WTC11 (cell line): ENCODE results near the gene NFKB1. TPM values are rescaled to one million over a fixed set of nuclear protein-coding genes. Genes with fewer than 3 reads are reported as not detected.

Experiments used
- ATAC-seq: fragments of 200-7000 bp; cut with Tn5 transposase; 2 replicates; pipeline ENCODE4 v1.10.0; 2021; ENCODE audit warnings: mild to moderate bottlenecking, moderate library complexity
- CTCF ChIA-PET: fragments of 300-600 bp; sonication (Branson Sonifier 250); formaldehyde crosslinking; loops from one replicate; lab custom pipeline; 2021; ENCODE audit warnings: antibody characterized with exemption; lab: Charles Lee
- POLR2A ChIA-PET: fragments of 350-600 bp; sonication (Branson Sonifier 250); formaldehyde crosslinking; loops from one replicate; lab custom pipeline; 2021; ENCODE audit warnings: antibody characterized with exemption; lab: Charles Lee
- DNase-seq: peaks from one replicate; pipeline ENCODE4 v3.0.0; 2021; ENCODE audit warnings: low spot score
- H3K27ac Mint-ChIP-seq: 2 replicates; pipeline ENCODE4 v1.8.0; 2021; ENCODE audit warnings: mixed read lengths
- H3K27me3 Mint-ChIP-seq: 2 replicates; pipeline ENCODE4 v1.8.0; 2021; ENCODE audit warnings: low read depth, mild to moderate bottlenecking, moderate library complexity, mixed read lengths
- H3K36me3 Mint-ChIP-seq: 2 replicates; pipeline ENCODE4 v1.8.0; 2021; ENCODE audit warnings: mixed read lengths
- H3K4me1 Mint-ChIP-seq: 2 replicates; pipeline ENCODE4 v1.8.0; 2022; ENCODE audit warnings: mixed read lengths
- H3K4me3 Mint-ChIP-seq: 2 replicates; pipeline ENCODE4 v1.8.0; 2021; ENCODE audit warnings: mild to moderate bottlenecking, moderate library complexity, mixed read lengths
- H3K9me3 Mint-ChIP-seq: 2 replicates; pipeline ENCODE4 v1.8.0; 2021; ENCODE audit warnings: mixed read lengths
- ELF4 ChIP-seq: sonication (generic); formaldehyde crosslinking; IDR thresholded peaks from 2 replicates; pipeline ENCODE4 v1.8.1; 2022; ENCODE audit warnings: low read depth, mild to moderate bottlenecking, moderate library complexity, missing genetic modification reagents
- GABPB1 ChIP-seq: sonication (generic); formaldehyde crosslinking; IDR thresholded peaks from 2 replicates; pipeline ENCODE4 v1.8.1; 2023; ENCODE audit warnings: mild to moderate bottlenecking, missing genetic modification reagents
- MYBL2 ChIP-seq: sonication (generic); formaldehyde crosslinking; IDR thresholded peaks from 2 replicates; pipeline ENCODE4 v1.8.1; 2023; ENCODE audit warnings: mild to moderate bottlenecking, moderate library complexity, missing genetic modification reagents
- NR2C2 ChIP-seq: sonication (generic); formaldehyde crosslinking; IDR thresholded peaks from 2 replicates; pipeline ENCODE4 v1.8.0; 2022; ENCODE audit warnings: mild to moderate bottlenecking, missing genetic modification reagents
- ZNF396 ChIP-seq: fragments of 250-450 bp; sonication (Bioruptor Pico); IDR thresholded peaks from 2 replicates; pipeline ENCODE4 v1.8.0; 2021; ENCODE audit warnings: mild to moderate bottlenecking, moderate library complexity, borderline replicate concordance
- ZNF671 ChIP-seq: fragments of 250-450 bp; sonication (Bioruptor Pico); IDR thresholded peaks from 2 replicates; pipeline ENCODE4 v1.8.0; 2021; ENCODE audit warnings: mild to moderate bottlenecking
- total RNA-seq: library from RNA; stranded (reverse); gene quantifications from 3 replicates; pipeline ENCODE4 v1.2.3, GENCODE V29; 2021
- TF ChIP-seq, protein P1 (sequence below): sonication (generic); formaldehyde crosslinking; IDR thresholded peaks from 2 replicates; pipeline ENCODE4 v1.8.1; 2023; ENCODE audit warnings: mild to moderate bottlenecking, missing genetic modification reagents
- TF ChIP-seq, protein P2 (sequence below): sonication (generic); formaldehyde crosslinking; IDR thresholded peaks from 2 replicates; pipeline ENCODE4 v1.8.1; 2023; ENCODE audit warnings: mild to moderate bottlenecking, missing genetic modification reagents, borderline replicate concordance
- TF ChIP-seq, protein P3 (sequence below): sonication (generic); formaldehyde crosslinking; IDR thresholded peaks from 2 replicates; pipeline ENCODE4 v1.8.0; 2022; ENCODE audit warnings: mild to moderate bottlenecking, missing genetic modification reagents
- TF ChIP-seq, protein P4 (sequence below): sonication (generic); formaldehyde crosslinking; IDR thresholded peaks from 2 replicates; pipeline ENCODE4 v1.8.1; 2022; ENCODE audit warnings: mild to moderate bottlenecking, moderate library complexity, missing genetic modification reagents
- TF ChIP-seq, protein P5 (sequence below): sonication (generic); formaldehyde crosslinking; IDR thresholded peaks from 2 replicates; pipeline ENCODE4 v1.8.1; 2023; ENCODE audit warnings: mild to moderate bottlenecking, moderate library complexity, missing genetic modification reagents
- TF ChIP-seq, protein P6 (sequence below): fragments of 200-600 bp; IDR thresholded peaks from 2 replicates; pipeline ENCODE4 v1.8.0; 2022; ENCODE audit warnings: antibody characterized with exemption
- TF ChIP-seq, protein P7 (sequence below): sonication (generic); formaldehyde crosslinking; IDR thresholded peaks from 2 replicates; pipeline ENCODE4 v1.8.1; 2022; ENCODE audit warnings: low read depth, mild to moderate bottlenecking, moderate library complexity, missing genetic modification reagents, borderline replicate concordance

Gene NFKB1
- total RNA-seq, 1 experiment from 2014 or later: 5.6 TPM

DNA sequence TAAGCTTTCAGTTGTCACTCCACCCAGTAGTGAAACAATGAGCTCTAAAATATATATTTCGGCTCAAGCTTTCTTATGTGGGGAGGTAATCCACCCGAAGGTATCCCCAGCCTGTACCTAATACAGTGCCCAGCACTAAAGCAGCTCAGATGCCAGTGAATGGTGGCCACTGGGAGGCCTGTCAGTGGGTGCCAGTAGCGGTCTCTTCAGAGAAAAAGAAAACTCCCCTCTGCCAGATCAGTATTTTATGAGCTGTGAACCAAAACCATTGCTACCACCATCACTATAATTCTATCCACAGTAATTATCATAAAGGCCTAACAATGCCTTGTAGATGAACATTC is 835 bp upstream of the NFKB1 start:
- peaks cover 18% of the 10 kb centered on the region for H3K4me1 Mint-ChIP-seq
- DNase-seq: no peak
- no peaks in the 10 kb centered on the region for H3K36me3 Mint-ChIP-seq
- ATAC-seq: no peak
- POLR2A ChIA-PET: interaction anchor here (0.9 kb wide), 1 partner anchor 261 kb away, joined by 3 read pairs; no protein-coding TSS in a partner anchor
- TF ChIP-seq, protein P1, sequence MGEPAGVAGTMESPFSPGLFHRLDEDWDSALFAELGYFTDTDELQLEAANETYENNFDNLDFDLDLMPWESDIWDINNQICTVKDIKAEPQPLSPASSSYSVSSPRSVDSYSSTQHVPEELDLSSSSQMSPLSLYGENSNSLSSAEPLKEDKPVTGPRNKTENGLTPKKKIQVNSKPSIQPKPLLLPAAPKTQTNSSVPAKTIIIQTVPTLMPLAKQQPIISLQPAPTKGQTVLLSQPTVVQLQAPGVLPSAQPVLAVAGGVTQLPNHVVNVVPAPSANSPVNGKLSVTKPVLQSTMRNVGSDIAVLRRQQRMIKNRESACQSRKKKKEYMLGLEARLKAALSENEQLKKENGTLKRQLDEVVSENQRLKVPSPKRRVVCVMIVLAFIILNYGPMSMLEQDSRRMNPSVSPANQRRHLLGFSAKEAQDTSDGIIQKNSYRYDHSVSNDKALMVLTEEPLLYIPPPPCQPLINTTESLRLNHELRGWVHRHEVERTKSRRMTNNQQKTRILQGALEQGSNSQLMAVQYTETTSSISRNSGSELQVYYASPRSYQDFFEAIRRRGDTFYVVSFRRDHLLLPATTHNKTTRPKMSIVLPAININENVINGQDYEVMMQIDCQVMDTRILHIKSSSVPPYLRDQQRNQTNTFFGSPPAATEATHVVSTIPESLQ: no peak
- TF ChIP-seq, protein P2, sequence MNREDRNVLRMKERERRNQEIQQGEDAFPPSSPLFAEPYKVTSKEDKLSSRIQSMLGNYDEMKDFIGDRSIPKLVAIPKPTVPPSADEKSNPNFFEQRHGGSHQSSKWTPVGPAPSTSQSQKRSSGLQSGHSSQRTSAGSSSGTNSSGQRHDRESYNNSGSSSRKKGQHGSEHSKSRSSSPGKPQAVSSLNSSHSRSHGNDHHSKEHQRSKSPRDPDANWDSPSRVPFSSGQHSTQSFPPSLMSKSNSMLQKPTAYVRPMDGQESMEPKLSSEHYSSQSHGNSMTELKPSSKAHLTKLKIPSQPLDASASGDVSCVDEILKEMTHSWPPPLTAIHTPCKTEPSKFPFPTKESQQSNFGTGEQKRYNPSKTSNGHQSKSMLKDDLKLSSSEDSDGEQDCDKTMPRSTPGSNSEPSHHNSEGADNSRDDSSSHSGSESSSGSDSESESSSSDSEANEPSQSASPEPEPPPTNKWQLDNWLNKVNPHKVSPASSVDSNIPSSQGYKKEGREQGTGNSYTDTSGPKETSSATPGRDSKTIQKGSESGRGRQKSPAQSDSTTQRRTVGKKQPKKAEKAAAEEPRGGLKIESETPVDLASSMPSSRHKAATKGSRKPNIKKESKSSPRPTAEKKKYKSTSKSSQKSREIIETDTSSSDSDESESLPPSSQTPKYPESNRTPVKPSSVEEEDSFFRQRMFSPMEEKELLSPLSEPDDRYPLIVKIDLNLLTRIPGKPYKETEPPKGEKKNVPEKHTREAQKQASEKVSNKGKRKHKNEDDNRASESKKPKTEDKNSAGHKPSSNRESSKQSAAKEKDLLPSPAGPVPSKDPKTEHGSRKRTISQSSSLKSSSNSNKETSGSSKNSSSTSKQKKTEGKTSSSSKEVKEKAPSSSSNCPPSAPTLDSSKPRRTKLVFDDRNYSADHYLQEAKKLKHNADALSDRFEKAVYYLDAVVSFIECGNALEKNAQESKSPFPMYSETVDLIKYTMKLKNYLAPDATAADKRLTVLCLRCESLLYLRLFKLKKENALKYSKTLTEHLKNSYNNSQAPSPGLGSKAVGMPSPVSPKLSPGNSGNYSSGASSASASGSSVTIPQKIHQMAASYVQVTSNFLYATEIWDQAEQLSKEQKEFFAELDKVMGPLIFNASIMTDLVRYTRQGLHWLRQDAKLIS (CRISPR knock-in tag): no peak
- TF ChIP-seq, all 79 proteins: peak for 0
- Mint-ChIP-seq H3K27ac (no peak overlapping the region), H3K27me3 (peaks cover 21% of the 10 kb centered on the region), H3K4me3 (peak overlapping the region; percentile 63), H3K9me3 (no peaks in the 10 kb centered on the region)
- CTCF ChIA-PET: interaction anchor here (1.2 to 1.5 kb wide), 3 partner anchors 52 to 546 kb away, joined by 4 to 8 read pairs (median 5); no protein-coding TSS in a partner anchor

DNA sequence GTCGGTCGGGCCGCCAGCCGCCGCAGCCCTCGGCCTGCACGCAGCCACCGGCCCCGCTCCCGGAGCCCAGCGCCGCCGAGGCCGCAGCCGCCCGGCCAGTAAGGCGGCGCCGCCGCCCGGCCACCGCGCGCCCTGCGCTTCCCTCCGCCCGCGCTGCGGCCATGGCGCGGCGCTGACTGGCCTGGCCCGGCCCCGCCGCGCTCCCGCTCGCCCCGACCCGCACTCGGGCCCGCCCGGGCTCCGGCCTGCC is 213 bp downstream of the NFKB1 start:
- peak; percentile 76 for ATAC-seq
- DNase-seq: peak; percentile 43
- peak overlapping the region; percentile 66; the same call in 1 of the 2 replicates for H3K4me3 Mint-ChIP-seq
- POLR2A ChIA-PET: interaction anchor here (0.7 to 1.0 kb wide), 2 partner anchors 368 to 922 kb away, joined by 3 to 4 read pairs; partner anchors contain the start of gene CISD2
- TF ChIP-seq, protein P3, sequence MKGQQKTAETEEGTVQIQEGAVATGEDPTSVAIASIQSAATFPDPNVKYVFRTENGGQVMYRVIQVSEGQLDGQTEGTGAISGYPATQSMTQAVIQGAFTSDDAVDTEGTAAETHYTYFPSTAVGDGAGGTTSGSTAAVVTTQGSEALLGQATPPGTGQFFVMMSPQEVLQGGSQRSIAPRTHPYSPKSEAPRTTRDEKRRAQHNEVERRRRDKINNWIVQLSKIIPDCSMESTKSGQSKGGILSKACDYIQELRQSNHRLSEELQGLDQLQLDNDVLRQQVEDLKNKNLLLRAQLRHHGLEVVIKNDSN (CRISPR knock-in tag): no peak
- TF ChIP-seq, protein P4, sequence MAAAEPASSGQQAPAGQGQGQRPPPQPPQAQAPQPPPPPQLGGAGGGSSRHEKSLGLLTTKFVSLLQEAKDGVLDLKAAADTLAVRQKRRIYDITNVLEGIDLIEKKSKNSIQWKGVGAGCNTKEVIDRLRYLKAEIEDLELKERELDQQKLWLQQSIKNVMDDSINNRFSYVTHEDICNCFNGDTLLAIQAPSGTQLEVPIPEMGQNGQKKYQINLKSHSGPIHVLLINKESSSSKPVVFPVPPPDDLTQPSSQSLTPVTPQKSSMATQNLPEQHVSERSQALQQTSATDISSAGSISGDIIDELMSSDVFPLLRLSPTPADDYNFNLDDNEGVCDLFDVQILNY (CRISPR knock-in tag): 0 out of 2 replicates have a peak, but pooled peaks have one; percentile 7
- no peak overlapping the region for H3K27ac Mint-ChIP-seq
- H3K36me3 Mint-ChIP-seq: no peaks in the 10 kb centered on the region
- peaks cover 18% of the 10 kb centered on the region for H3K4me1 Mint-ChIP-seq
- H3K9me3 Mint-ChIP-seq: no peaks in the 10 kb centered on the region
- CTCF ChIA-PET: interaction anchor here (1.5 kb wide), 2 partner anchors 53 to 77 kb away, joined by 5 to 8 read pairs; no protein-coding TSS in a partner anchor
- H3K27me3 Mint-ChIP-seq: peaks cover 21% of the 10 kb centered on the region

DNA sequence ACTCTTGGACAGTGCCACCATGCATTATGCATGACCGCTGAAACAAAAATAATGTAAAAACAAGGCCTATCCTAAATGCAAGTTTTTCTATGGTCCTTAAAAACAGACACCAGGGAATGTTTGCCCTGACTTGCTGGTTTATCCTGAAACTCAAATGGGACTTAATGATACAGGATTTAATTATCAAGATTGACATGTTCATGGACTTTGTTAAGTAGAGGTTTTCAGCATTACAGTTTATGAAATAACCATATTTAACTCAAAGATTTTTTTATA is 1.3 kb downstream of the NFKB1 start:
- Mint-ChIP-seq H3K4me3 (peak overlapping the region; percentile 94), H3K27ac (no peak overlapping the region), H3K36me3 (no peaks in the 10 kb centered on the region)
- ChIA-PET CTCF (no interaction called here), POLR2A (no interaction called here)
- no peak for ATAC-seq
- TF ChIP-seq, protein P5, sequence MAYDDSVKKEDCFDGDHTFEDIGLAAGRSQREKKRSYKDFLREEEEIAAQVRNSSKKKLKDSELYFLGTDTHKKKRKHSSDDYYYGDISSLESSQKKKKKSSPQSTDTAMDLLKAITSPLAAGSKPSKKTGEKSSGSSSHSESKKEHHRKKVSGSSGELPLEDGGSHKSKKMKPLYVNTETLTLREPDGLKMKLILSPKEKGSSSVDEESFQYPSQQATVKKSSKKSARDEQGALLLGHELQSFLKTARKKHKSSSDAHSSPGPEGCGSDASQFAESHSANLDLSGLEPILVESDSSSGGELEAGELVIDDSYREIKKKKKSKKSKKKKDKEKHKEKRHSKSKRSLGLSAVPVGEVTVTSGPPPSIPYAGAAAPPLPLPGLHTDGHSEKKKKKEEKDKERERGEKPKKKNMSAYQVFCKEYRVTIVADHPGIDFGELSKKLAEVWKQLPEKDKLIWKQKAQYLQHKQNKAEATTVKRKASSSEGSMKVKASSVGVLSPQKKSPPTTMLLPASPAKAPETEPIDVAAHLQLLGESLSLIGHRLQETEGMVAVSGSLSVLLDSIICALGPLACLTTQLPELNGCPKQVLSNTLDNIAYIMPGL (CRISPR knock-in tag): no peak
- TF ChIP-seq GABPB1 (CRISPR knock-in tag) (no peak), ELF4 (CRISPR knock-in tag) (no peak), ZNF671 (CRISPR knock-in tag) (no peak)
- TF ChIP-seq, all 79 proteins: peak for 0
- Mint-ChIP-seq H3K9me3 (no peaks in the 10 kb centered on the region), H3K4me1 (peaks cover 14% of the 10 kb centered on the region), H3K27me3 (peaks cover 21% of the 10 kb centered on the region)
- DNase-seq: no peak

DNA sequence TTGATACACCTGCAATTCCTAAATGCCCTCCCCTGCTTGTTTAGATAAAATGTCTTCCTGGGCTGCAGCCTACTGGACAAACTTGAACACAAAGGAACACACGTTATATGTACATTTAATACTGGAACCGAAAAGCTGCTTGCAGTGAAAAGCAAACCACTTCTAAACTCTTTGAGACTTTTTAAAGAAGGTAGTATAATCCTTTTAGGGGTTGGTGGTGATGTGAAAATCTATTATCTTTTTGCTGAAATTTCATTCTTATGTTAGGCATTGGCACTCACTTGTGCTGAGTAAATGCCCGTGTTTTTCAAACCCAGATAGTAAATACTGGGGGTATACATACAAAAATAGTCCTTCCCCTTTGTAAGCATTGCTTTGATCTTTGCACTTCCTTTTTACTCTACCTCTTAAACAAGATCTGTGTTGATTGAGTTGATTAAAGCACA is 2.2 kb downstream of the NFKB1 start:
- DNase-seq (no peak), ATAC-seq (no peak)
- ChIA-PET POLR2A (no interaction called here), CTCF (no interaction called here)
- Mint-ChIP-seq H3K4me3 (peak overlapping the region; percentile 30; the same call in 1 of the 2 replicates), H3K9me3 (no peaks in the 10 kb centered on the region), H3K27me3 (peaks cover 21% of the 10 kb centered on the region)
- TF ChIP-seq MYBL2 (CRISPR knock-in tag) (no peak), NR2C2 (CRISPR knock-in tag) (no peak), ZNF396 (no peak)
- TF ChIP-seq, protein P6, sequence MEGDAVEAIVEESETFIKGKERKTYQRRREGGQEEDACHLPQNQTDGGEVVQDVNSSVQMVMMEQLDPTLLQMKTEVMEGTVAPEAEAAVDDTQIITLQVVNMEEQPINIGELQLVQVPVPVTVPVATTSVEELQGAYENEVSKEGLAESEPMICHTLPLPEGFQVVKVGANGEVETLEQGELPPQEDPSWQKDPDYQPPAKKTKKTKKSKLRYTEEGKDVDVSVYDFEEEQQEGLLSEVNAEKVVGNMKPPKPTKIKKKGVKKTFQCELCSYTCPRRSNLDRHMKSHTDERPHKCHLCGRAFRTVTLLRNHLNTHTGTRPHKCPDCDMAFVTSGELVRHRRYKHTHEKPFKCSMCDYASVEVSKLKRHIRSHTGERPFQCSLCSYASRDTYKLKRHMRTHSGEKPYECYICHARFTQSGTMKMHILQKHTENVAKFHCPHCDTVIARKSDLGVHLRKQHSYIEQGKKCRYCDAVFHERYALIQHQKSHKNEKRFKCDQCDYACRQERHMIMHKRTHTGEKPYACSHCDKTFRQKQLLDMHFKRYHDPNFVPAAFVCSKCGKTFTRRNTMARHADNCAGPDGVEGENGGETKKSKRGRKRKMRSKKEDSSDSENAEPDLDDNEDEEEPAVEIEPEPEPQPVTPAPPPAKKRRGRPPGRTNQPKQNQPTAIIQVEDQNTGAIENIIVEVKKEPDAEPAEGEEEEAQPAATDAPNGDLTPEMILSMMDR: no peak
- TF ChIP-seq, protein P7, sequence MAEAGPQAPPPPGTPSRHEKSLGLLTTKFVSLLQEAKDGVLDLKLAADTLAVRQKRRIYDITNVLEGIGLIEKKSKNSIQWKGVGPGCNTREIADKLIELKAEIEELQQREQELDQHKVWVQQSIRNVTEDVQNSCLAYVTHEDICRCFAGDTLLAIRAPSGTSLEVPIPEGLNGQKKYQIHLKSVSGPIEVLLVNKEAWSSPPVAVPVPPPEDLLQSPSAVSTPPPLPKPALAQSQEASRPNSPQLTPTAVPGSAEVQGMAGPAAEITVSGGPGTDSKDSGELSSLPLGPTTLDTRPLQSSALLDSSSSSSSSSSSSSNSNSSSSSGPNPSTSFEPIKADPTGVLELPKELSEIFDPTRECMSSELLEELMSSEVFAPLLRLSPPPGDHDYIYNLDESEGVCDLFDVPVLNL (CRISPR knock-in tag): no peak
- TF ChIP-seq, all 79 proteins: peak for 0
- Mint-ChIP-seq H3K36me3 (no peaks in the 10 kb centered on the region), H3K4me1 (peaks cover 14% of the 10 kb centered on the region), H3K27ac (no peak overlapping the region)
